Bronchial epithelial cell (primary cell): Measurements from ENCODE around the gene CFAP299. TPM values are rescaled to one million over a fixed set of nuclear protein-coding genes. Genes with fewer than 3 reads are reported as not detected.

Source experiments
- DNase-seq: peaks from one replicate; pipeline ENCODE4 v3.0.0-alpha.2; 2010; ENCODE audit warnings: low read depth
- FAIRE-seq: peaks from 2 replicates; lab custom pipeline; 2011; peaks lifted over from hg19 to GRCh38; lab: Jason Lieb, UNC
- H3K27me3 ChIP-seq: 2 replicates; pipeline ENCODE4 v1.5.1; 2011; ENCODE audit warnings: low read length; ENCODE audit not compliant: control insufficient read depth, insufficient read depth
- H3K36me3 ChIP-seq: 2 replicates; pipeline ENCODE4 v1.5.1; 2011; ENCODE audit warnings: low read length; ENCODE audit not compliant: control insufficient read depth, insufficient read depth
- H3K4me3 ChIP-seq: 2 replicates; pipeline ENCODE4 v1.5.1; 2011; ENCODE audit warnings: mild to moderate bottlenecking, low read depth, low read length, control low read depth
- CTCF ChIP-seq: IDR thresholded peaks from 2 replicates; pipeline ENCODE4 v1.5.1; 2011; ENCODE audit warnings: mild to moderate bottlenecking, moderate library complexity, low read length, control low read depth, inconsistent platforms; ENCODE audit not compliant: insufficient read depth, severe bottlenecking
- total RNA-seq: library from RNA; depleted of rRNA; stranded (reverse); fragments of >200 nt; gene quantifications from 2 replicates; pipeline ENCODE4 v1.2.1, GENCODE V29; 2014

CFAP299 gene
- total RNA-seq, 1 donor from 2014 or later, result 0.26 TPM

- H3K27me3 ChIP-seq, result no peaks in the 10 kb centered on the region
- no peak overlapping the region for H3K4me3 ChIP-seq
- DNase-seq, result no peak
- FAIRE-seq, result no peak
- no peaks in the 10 kb centered on the region for H3K36me3 ChIP-seq
- no peak for TF ChIP-seq CTCF
Measured at GRCh38 chr4:80495865-80496264, 160.3 kb downstream of the CFAP299 start.

DNA sequence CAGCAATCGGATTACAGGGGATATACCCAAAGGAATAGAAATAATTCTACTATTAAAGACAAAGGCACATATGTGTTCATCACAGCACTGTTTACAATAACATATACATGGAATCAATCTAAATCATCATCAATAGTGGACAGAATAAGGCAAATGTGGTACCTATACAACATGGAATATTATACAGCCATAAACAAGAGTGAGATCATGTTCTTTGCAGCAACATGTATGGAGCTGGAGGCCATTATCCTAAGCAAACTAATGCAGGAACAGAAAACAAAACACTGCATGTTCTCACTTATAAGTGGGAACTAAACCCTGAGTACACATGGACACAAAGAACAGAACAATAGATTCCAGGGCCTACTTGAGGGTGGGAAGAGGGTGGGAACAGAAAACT, 163.2 kb downstream of the CFAP299 start:
- no peak overlapping the region for H3K4me3 ChIP-seq
- no peak for FAIRE-seq
- H3K27me3 ChIP-seq, result no peaks in the 10 kb centered on the region
- DNase-seq, result no peak
- TF ChIP-seq CTCF, result no peak
- H3K36me3 ChIP-seq, result no peaks in the 10 kb centered on the region

DNA sequence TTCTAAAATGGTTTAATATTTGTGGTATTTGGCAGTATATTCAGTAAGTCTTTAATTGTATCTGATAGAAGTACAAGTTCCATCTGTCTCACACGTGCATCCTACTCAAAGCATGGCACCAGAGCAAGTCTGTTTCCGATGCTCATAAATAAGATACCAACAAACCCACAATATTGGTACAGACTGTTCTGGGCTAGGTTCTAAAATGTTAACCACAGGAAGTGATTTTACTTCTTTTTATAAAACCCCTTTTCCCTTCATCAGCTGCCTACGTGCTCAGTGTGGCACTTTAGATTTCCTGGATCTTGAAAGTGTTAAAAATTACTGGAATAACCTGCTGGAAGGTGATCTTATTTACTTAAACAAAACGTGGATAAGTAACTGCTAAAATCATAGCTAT, 165.1 kb downstream of the CFAP299 start:
- no peak for FAIRE-seq
- Histone ChIP-seq H3K27me3 (no peaks in the 10 kb centered on the region), H3K36me3 (no peaks in the 10 kb centered on the region), H3K4me3 (no peak overlapping the region)
- DNase-seq, result no peak
- TF ChIP-seq CTCF, result no peak

DNA sequence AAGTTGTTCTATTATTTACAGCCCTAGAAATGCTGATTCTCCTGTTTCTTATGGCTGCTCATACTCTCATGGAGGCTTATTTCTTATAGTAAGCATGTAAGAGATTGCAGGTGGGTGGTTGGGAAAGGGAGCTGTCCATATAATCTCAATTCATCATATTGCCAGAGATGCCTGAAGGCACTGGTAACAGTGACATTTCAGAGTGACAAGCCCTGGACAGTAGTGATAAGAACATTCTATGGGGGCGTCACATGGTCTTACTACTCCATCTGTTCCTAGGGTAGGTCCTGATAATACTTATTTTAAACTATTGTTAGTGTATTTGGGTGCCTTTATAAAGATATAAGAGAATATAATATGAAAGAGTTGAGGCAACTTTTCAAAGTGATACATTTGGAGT, 171.5 kb downstream of the CFAP299 start:
- no peak for TF ChIP-seq CTCF
- no peaks in the 10 kb centered on the region for H3K27me3 ChIP-seq
- no peak for FAIRE-seq
- no peak for DNase-seq
- no peak overlapping the region for H3K4me3 ChIP-seq
- H3K36me3 ChIP-seq, result no peaks in the 10 kb centered on the region

GRCh38 chr4:80507507-80507906, 172.0 kb downstream of the CFAP299 start:
- no peak overlapping the region for H3K4me3 ChIP-seq
- DNase-seq (no peak), FAIRE-seq (no peak)
- no peaks in the 10 kb centered on the region for H3K36me3 ChIP-seq
- TF ChIP-seq CTCF, result no peak
- H3K27me3 ChIP-seq, result no peaks in the 10 kb centered on the region

GRCh38 chr4:80515496-80515895, 180.0 kb downstream of the CFAP299 start:
- Histone ChIP-seq H3K36me3 (no peaks in the 10 kb centered on the region), H3K27me3 (no peaks in the 10 kb centered on the region), H3K4me3 (no peak overlapping the region)
- no peak for TF ChIP-seq CTCF
- DNase-seq (no peak), FAIRE-seq (no peak)
